Transverse colon (tissue), 4 donors: ENCODE results near the gene MGMT. TPM values are rescaled to one million over a fixed set of nuclear protein-coding genes. Genes with fewer than 3 reads are reported as not detected.

Experiments
- DNase-seq: peaks from one replicate; pipeline ENCODE4 v3.0.0-alpha.2; 2019
- H3K27ac ChIP-seq, 4 donors: fragments of 200-600 bp; sonication (generic); 2 replicates each; pipeline ENCODE4 v1.5.1; 2016 to 2018; ENCODE audit warnings: inconsistent platforms in 4 of 4
- H3K27me3 ChIP-seq: fragments of 200-600 bp; sonication (generic); 2 replicates; pipeline ENCODE4 v1.5.1; 2017; ENCODE audit warnings: inconsistent platforms
- H3K36me3 ChIP-seq, 4 donors: fragments of 200-600 bp; sonication (generic); 2 replicates each; pipeline ENCODE4 v1.5.1; 2017 to 2019; ENCODE audit warnings: inconsistent platforms in 4 of 4
- H3K4me1 ChIP-seq, 4 donors: fragments of 200-600 bp; sonication (generic); 2 replicates each; pipeline ENCODE4 v1.5.1; 2017 to 2020; ENCODE audit warnings: inconsistent platforms in 4 of 4
- H3K4me3 ChIP-seq, 4 donors: fragments of 200-600 bp; sonication (generic); 1 replicate in 1 of 4; 2 replicates in 3 of 4; pipeline versions ENCODE4 v1.5.1 to v1.6.1; 2017 to 2019; ENCODE audit warnings: inconsistent platforms in 4 of 4
- H3K9me3 ChIP-seq, 2 donors: fragments of 200-600 bp; sonication (generic); 2 replicates each; pipeline ENCODE4 v1.5.1; 2017 to 2019; ENCODE audit warnings: inconsistent platforms in 2 of 2
- EP300 ChIP-seq: sonication (generic); formaldehyde crosslinking; IDR thresholded peaks from one replicate; pipeline ENCODE4 v1.6.1; 2017; ENCODE audit warnings: antibody characterized with exemption, low read depth
- POLR2A ChIP-seq: fragments of 450-650 bp; IDR thresholded peaks from one replicate; pipeline ENCODE4 v1.6.1; 2016; ENCODE audit warnings: antibody characterized with exemption, mild to moderate bottlenecking, moderate library complexity
- POLR2AphosphoS5 ChIP-seq, 3 donors: sonication (generic); formaldehyde crosslinking; IDR thresholded peaks; one replicate each; pipeline ENCODE4 v1.6.1; 2016; ENCODE audit warnings: antibody characterized with exemption in 3 of 3
- WGBS, 2 donors: methylation state at CpG; one replicate each; pipeline ENCODE4 v1.1.5; 2018; ENCODE audit warnings: low coverage in 1 of 2; 5-methylcytosine and 5-hydroxymethylcytosine counted together
- in situ Hi-C, 4 donors: fragments of 200-750 bp; cut with MboI; loops; one replicate each; pipeline versions ENCODE4 v1.15.0 to v1.15.1; 2017; ENCODE audit warnings: low sequenced_read_pairs in 3 of 4, low pct_ligation_motif_present in 1 of 4, low pct_unique_long_range_greater_than_20kb in 1 of 4
- intact Hi-C: fragments of 100-400 bp; cut with DNase I; formaldehyde crosslinking; loops from one replicate; pipeline ENCODE4 v1.15.1; 2023; ENCODE audit warnings: low total_unique reads
- total RNA-seq, 4 donors: library from RNA; depleted of rRNA; stranded (reverse); fragments of >200 nt; gene quantifications; one replicate each; pipeline ENCODE4 v1.1.0, GENCODE V29; 2016
- TF ChIP-seq, protein P1 (sequence below), 5 experiments: fragments of 200-600 bp in 3 of 5; fragments of 450-650 bp in 2 of 5; sonication (generic) in 3 of 5; IDR thresholded peaks; 1 replicate in 2 of 5; 2 replicates in 3 of 5; pipeline ENCODE4 v1.5.1; 2016 to 2017; ENCODE audit warnings: antibody characterized with exemption in 5 of 5, inconsistent platforms in 3 of 5, mild to moderate bottlenecking in 2 of 5, moderate library complexity in 1 of 5

MGMT gene
- total RNA-seq, 4 donors from 2014 or later: 6.6 to 28.9 (median 14.0) TPM

DNA sequence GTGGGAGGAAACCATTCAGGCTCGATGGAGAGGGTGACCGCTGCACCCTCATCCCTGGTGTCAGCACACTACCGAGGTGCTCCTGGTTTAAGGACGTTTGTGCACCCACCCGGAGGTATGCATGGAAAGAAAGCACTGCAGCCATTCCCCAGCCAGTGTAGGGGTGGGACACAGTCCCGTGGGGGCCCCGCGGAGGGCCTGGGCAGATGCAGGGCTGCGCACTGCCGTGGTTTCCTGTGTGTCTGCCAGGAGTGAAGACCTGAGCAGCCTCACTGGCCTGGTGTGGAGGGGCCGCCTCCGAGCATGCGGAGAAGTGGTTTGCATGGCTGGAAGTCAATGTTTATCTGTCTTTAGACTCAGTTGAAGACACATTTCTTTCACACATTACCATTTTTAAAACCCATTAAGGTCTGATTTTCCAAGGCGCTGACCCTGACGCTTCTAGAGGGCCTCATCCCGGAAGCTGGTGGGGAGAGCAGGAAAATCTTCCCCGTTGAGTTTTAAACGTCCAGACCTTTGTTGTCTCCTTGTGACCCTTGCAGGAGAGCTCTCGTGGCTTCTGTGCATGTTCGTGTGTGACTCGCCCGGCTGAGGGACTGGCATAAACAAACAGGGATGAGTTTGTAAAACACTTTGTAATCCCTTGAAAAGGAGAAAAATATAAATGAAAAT lies 188.1 kb downstream of the MGMT start:
- in situ Hi-C loops (no loop called here), intact Hi-C loops (no loop called here)
- 72 to 87% methylated on average over 5 to 22 of the region's 22 CpGs for WGBS, 2 donors
- Histone ChIP-seq H3K27ac (no peak overlapping the region), H3K36me3 (no peaks in the 10 kb centered on the region), H3K4me1 (no peaks in the 10 kb centered on the region), H3K4me3 (no peak overlapping the region), H3K27me3 (no peaks in the 10 kb centered on the region), H3K9me3 (no peaks in the 10 kb centered on the region)
- TF ChIP-seq, protein P1, sequence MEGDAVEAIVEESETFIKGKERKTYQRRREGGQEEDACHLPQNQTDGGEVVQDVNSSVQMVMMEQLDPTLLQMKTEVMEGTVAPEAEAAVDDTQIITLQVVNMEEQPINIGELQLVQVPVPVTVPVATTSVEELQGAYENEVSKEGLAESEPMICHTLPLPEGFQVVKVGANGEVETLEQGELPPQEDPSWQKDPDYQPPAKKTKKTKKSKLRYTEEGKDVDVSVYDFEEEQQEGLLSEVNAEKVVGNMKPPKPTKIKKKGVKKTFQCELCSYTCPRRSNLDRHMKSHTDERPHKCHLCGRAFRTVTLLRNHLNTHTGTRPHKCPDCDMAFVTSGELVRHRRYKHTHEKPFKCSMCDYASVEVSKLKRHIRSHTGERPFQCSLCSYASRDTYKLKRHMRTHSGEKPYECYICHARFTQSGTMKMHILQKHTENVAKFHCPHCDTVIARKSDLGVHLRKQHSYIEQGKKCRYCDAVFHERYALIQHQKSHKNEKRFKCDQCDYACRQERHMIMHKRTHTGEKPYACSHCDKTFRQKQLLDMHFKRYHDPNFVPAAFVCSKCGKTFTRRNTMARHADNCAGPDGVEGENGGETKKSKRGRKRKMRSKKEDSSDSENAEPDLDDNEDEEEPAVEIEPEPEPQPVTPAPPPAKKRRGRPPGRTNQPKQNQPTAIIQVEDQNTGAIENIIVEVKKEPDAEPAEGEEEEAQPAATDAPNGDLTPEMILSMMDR (IDR thresholded peaks at IDR 0.05): no peak
- TF ChIP-seq POLR2AphosphoS5 (IDR thresholded peaks at IDR 0.05) (no peak), EP300 (no peak), POLR2A (no peak)
- DNase-seq: no peak

GRCh38 chr10:129655679-129656031 lies 188.6 kb downstream of the MGMT start:
- no peaks in the 10 kb centered on the region for H3K4me1 ChIP-seq
- no peak overlapping the region for H3K4me3 ChIP-seq
- no peaks in the 10 kb centered on the region for H3K9me3 ChIP-seq
- no peaks in the 10 kb centered on the region for H3K27me3 ChIP-seq
- no peak for DNase-seq
- WGBS, 2 donors: 86 to 100% methylated on average over 3 to 8 of the region's 8 CpGs
- H3K27ac ChIP-seq: no peak overlapping the region
- TF ChIP-seq, protein P1 (IDR thresholded peaks at IDR 0.05): no peak
- TF ChIP-seq POLR2AphosphoS5 (IDR thresholded peaks at IDR 0.05): no peak
- no peak for TF ChIP-seq EP300
- TF ChIP-seq POLR2A: no peak
- H3K36me3 ChIP-seq: no peaks in the 10 kb centered on the region
- in situ Hi-C loops (no loop called here), intact Hi-C loops (no loop called here)

DNA sequence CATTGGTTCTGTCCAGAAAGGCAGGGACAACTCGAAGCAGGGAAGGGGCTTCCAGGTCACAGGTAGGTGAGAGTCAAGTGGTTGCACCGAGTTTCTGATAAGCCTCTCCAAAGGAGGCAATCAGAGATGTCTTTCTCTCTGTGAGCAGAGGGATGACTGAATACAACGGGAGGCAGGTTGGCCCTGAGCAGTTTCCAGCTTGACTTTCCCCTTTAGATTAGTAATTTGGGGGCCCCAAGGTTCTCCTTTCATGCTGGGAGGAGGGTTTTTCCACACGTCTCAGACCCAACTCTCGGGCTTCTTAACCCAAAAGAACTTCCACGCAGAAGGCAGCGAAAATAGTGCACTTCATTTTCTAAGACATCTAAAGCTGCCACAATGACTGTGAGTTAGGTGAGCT lies 189.6 kb downstream of the MGMT start:
- WGBS, 2 donors: 40 to 85% methylated on average over 1 to 7 of the region's 7 CpGs
- DNase-seq: no peak
- TF ChIP-seq POLR2AphosphoS5 (IDR thresholded peaks at IDR 0.05) (no peak), POLR2A (no peak), EP300 (no peak)
- TF ChIP-seq, protein P1 (IDR thresholded peaks at IDR 0.05): no peak
- Histone ChIP-seq H3K36me3 (no peaks in the 10 kb centered on the region), H3K27ac (no peak overlapping the region), H3K4me3 (no peak overlapping the region), H3K9me3 (no peaks in the 10 kb centered on the region), H3K4me1 (no peaks in the 10 kb centered on the region), H3K27me3 (no peaks in the 10 kb centered on the region)
- in situ Hi-C loops: no loop called here
- intact Hi-C loops: no loop called here

DNA sequence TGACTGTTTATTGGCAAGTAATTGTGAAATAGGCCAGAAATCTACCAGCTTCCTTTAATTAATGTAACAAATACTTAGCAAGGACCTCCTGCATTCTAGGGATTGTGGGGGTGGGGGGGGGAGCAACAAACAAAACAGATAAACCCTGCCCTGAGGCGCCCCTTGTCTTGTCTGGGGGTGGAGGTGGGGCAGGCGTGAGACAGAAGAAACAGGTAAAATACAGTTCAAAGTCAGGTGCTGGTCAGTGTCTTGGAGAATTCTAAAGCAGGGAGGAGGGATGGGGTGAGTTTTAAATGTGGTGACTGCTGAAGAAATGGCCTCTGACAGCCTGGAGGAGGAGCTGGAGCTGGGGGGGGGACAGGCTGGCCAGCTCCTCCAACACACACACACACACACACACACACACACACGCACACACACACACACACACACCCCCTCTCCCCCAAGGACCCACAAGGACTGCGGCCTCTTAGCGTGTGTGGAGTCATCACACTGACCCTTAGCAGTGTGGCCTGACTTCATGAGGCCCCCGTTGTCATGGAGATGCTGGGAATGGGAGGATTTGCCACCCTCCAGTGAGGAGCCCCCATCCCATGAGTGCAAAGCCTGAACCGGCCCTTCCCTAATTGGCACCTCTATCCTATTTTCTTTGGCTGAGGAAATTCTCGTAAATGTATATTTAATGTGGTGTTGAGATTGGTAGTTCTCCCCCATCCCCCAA lies 190.4 kb downstream of the MGMT start:
- 81 to 93% methylated on average over 5 to 8 of the region's 8 CpGs for WGBS, 2 donors
- TF ChIP-seq POLR2AphosphoS5 (IDR thresholded peaks at IDR 0.05) (no peak), POLR2A (no peak), EP300 (no peak)
- TF ChIP-seq, protein P1 (IDR thresholded peaks at IDR 0.05): no peak
- Histone ChIP-seq H3K27ac (no peak overlapping the region), H3K36me3 (no peaks in the 10 kb centered on the region), H3K4me1 (no peaks in the 10 kb centered on the region), H3K27me3 (no peaks in the 10 kb centered on the region), H3K9me3 (no peaks in the 10 kb centered on the region), H3K4me3 (no peak overlapping the region)
- no peak for DNase-seq
- intact Hi-C loops (no loop called here), in situ Hi-C loops (no loop called here)
